Liver (tissue), 9 donors: ENCODE data around the gene PKD1L1. TPM values are rescaled to one million over a fixed set of nuclear protein-coding genes. Genes with fewer than 3 reads are reported as not detected.

ENCODE experiments used
- DNase-seq: peaks from one replicate; pipeline ENCODE4 v3.0.0-alpha.2; 2017; ENCODE audit warnings: low spot score
- H3K27ac ChIP-seq, 2 donors: one replicate each; pipeline ENCODE4 v1.7.0; 2013; ENCODE audit warnings: inconsistent platforms in 2 of 2, low read length in 2 of 2, control low read depth in 1 of 2, low read depth in 1 of 2, mild to moderate bottlenecking in 1 of 2
- H3K27me3 ChIP-seq, 4 donors: one replicate each; pipeline versions ENCODE4 v1.6.1 to v1.7.0; 2013; ENCODE audit warnings: low read length in 3 of 4, inconsistent platforms in 1 of 4, mild to moderate bottlenecking in 1 of 4, moderate library complexity in 1 of 4; ENCODE audit not compliant: control insufficient read depth in 4 of 4, insufficient read depth in 4 of 4
- H3K36me3 ChIP-seq, 4 donors: one replicate each; pipeline versions ENCODE4 v1.6.1 to v1.7.0; 2013; ENCODE audit warnings: low read length in 3 of 4, mild to moderate bottlenecking in 3 of 4, low read depth in 1 of 4, moderate library complexity in 1 of 4; ENCODE audit not compliant: control insufficient read depth in 4 of 4, insufficient read depth in 3 of 4
- H3K4me1 ChIP-seq, 4 donors: one replicate each; pipeline versions ENCODE4 v1.6.1 to v1.7.0; 2013; ENCODE audit warnings: low read length in 3 of 4, mild to moderate bottlenecking in 3 of 4, moderate library complexity in 1 of 4; ENCODE audit not compliant: control insufficient read depth in 4 of 4, insufficient read depth in 4 of 4
- H3K4me3 ChIP-seq, 3 donors: one replicate each; pipeline versions ENCODE4 v1.6.1 to v1.7.0; 2013; ENCODE audit warnings: low read length in 3 of 3, control low read depth in 1 of 3, low read depth in 1 of 3, mild to moderate bottlenecking in 1 of 3
- H3K9ac ChIP-seq, 2 donors: one replicate each; pipeline ENCODE4 v1.7.0; 2013; ENCODE audit warnings: low read length in 2 of 2, mild to moderate bottlenecking in 2 of 2, moderate library complexity in 2 of 2, control low read depth in 1 of 2, low read depth in 1 of 2
- H3K9me3 ChIP-seq, 4 donors: one replicate each; pipeline versions ENCODE4 v1.6.1 to v1.7.0; 2013; ENCODE audit warnings: low read length in 3 of 4; ENCODE audit not compliant: control insufficient read depth in 4 of 4
- ATF3 ChIP-seq: IDR thresholded peaks from 2 replicates; pipeline ENCODE4 v1.6.1; 2016; ENCODE audit warnings: antibody characterized with exemption
- CTCF ChIP-seq: fragments of 150-350 bp; IDR thresholded peaks from 2 replicates; pipeline ENCODE4 v1.5.1; 2017; ENCODE audit warnings: improper control_type of control experiment, low read depth, low read length; ENCODE audit not compliant: missing input control
- EGR1 ChIP-seq, 2 donors: IDR thresholded peaks; 2 replicates each; pipeline ENCODE4 v1.6.1; 2016 to 2018; ENCODE audit warnings: antibody characterized with exemption in 2 of 2, low read depth in 2 of 2
- FOXA1 ChIP-seq: IDR thresholded peaks from 2 replicates; pipeline ENCODE4 v1.6.1; 2016; ENCODE audit warnings: antibody characterized with exemption
- FOXA2 ChIP-seq: IDR thresholded peaks from 2 replicates; pipeline ENCODE4 v1.6.1; 2016; ENCODE audit warnings: antibody characterized with exemption
- GABPA ChIP-seq, 2 donors: IDR thresholded peaks in 1 of 2; conservative IDR thresholded peaks in 1 of 2; 2 replicates each; pipeline ENCODE4 v1.6.1; 2016; ENCODE audit warnings: antibody characterized with exemption in 2 of 2, mild to moderate bottlenecking in 1 of 2, moderate library complexity in 1 of 2
- HNF4A ChIP-seq, 2 donors: conservative IDR thresholded peaks; 2 replicates each; pipeline ENCODE4 v1.6.1; 2016; ENCODE audit warnings: antibody characterized with exemption in 2 of 2, mild to moderate bottlenecking in 2 of 2
- HNF4G ChIP-seq: IDR thresholded peaks from 2 replicates; pipeline ENCODE4 v1.6.1; 2016; ENCODE audit warnings: antibody characterized with exemption
- JUND ChIP-seq, 2 donors: IDR thresholded peaks; 2 replicates each; pipeline ENCODE4 v1.6.1; 2016; ENCODE audit warnings: antibody characterized with exemption in 2 of 2
- NR2F2 ChIP-seq: IDR thresholded peaks from 2 replicates; pipeline ENCODE4 v1.6.1; 2016; ENCODE audit warnings: antibody characterized with exemption
- RAD21 ChIP-seq, 2 donors: IDR thresholded peaks; 2 replicates each; pipeline ENCODE4 v1.6.1; 2016; ENCODE audit warnings: antibody characterized with exemption in 2 of 2, mild to moderate bottlenecking in 2 of 2
- RXRA ChIP-seq, 2 donors: IDR thresholded peaks; 2 replicates each; pipeline ENCODE4 v1.6.1; 2017 to 2018; ENCODE audit warnings: antibody characterized with exemption in 2 of 2, mild to moderate bottlenecking in 1 of 2
- SP1 ChIP-seq: IDR thresholded peaks from 2 replicates; pipeline ENCODE4 v1.6.1; 2018; ENCODE audit warnings: antibody characterized with exemption, mild to moderate bottlenecking
- TAF1 ChIP-seq: conservative IDR thresholded peaks from 2 replicates; pipeline ENCODE4 v1.6.1; 2016; ENCODE audit warnings: antibody characterized with exemption, mild to moderate bottlenecking
- YY1 ChIP-seq: IDR thresholded peaks from 2 replicates; pipeline ENCODE4 v1.6.1; 2016; ENCODE audit warnings: antibody characterized with exemption, mild to moderate bottlenecking
- WGBS: extraction: QIAGEN DNeasy Blood & Tissue Kit; methylation state at CpG from one replicate; pipeline ENCODE4 v1.1.7; 2013; 5-methylcytosine and 5-hydroxymethylcytosine counted together
- polyA plus RNA-seq, 2 donors: library from polyadenylated mRNA; stranded (reverse) in 1 of 2; unstranded in 1 of 2; fragments of 200-250 nt in 1 of 2; fragments of >200 nt in 1 of 2; fragmentation: Nextera tagmentation in 1 of 2; extraction: Ambion mirVana in 1 of 2; gene quantifications; one replicate each; pipeline versions ENCODE4 v1.2.1 to v1.2.3, GENCODE V29; 2013 to 2015
- total RNA-seq, 2 donors: library from RNA; depleted of rRNA; stranded (reverse); fragments of >200 nt; gene quantifications; one replicate each; pipeline ENCODE4 v1.2.3, GENCODE V29; 2014
- TF ChIP-seq, protein P1 (sequence below): IDR thresholded peaks from 2 replicates; pipeline ENCODE4 v1.6.1; 2016; ENCODE audit warnings: antibody characterized with exemption
- TF ChIP-seq, protein P2 (sequence below): IDR thresholded peaks from 2 replicates; pipeline ENCODE4 v1.6.1; 2016; ENCODE audit warnings: antibody characterized with exemption
- TF ChIP-seq, protein P3 (sequence below): IDR thresholded peaks from 2 replicates; pipeline ENCODE4 v1.6.1; 2016; ENCODE audit warnings: antibody characterized with exemption, mild to moderate bottlenecking
- donor health status: healthy.
- donor health status: healthy.
- donor health status: healthy.
- donor health status: healthy.
- donor health status: healthy.

Gene PKD1L1
- total and polyA plus RNA-seq, 4 donors = 0.08 to 0.25 (median 0.11) TPM

GRCh38 chr7:47979145-47979831, 31.0 kb upstream of the PKD1L1 start, which contains the start of gene HUS1 (continued):
- TF ChIP-seq CTCF = no peak
- TF ChIP-seq, protein P1, sequence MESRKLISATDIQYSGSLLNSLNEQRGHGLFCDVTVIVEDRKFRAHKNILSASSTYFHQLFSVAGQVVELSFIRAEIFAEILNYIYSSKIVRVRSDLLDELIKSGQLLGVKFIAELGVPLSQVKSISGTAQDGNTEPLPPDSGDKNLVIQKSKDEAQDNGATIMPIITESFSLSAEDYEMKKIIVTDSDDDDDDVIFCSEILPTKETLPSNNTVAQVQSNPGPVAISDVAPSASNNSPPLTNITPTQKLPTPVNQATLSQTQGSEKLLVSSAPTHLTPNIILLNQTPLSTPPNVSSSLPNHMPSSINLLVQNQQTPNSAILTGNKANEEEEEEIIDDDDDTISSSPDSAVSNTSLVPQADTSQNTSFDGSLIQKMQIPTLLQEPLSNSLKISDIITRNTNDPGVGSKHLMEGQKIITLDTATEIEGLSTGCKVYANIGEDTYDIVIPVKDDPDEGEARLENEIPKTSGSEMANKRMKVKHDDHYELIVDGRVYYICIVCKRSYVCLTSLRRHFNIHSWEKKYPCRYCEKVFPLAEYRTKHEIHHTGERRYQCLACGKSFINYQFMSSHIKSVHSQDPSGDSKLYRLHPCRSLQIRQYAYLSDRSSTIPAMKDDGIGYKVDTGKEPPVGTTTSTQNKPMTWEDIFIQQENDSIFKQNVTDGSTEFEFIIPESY = no peak
- peak; percentile 83 to 94 for TF ChIP-seq RXRA (IDR thresholded peaks at IDR 0.05)
- no peak for TF ChIP-seq HNF4G
- peak; percentile 100 for TF ChIP-seq NR2F2
- peak; percentile 94 for TF ChIP-seq YY1

DNA sequence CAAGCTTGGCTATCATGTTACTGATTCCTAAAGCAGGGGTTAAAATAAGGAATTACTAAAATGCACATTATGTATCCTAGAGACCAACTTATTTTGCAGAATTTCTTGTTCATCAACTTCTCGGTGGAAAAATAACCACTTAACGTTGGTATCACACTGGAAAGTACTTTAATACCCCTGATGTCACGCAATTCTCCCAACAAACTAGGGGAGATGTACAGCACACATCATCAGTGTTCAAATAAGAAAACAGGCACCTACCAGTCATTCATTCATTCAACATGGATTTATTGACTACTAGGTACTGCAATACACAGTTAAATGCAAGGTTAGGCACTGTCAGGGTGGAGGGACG, 30.5 kb upstream of the PKD1L1 start:
- Histone ChIP-seq H3K9me3 (no peaks in the 10 kb centered on the region), H3K27me3 (no peaks in the 10 kb centered on the region), H3K4me3 (peak overlapping the region; percentile 87 to 93 (median 90)), H3K9ac (peak overlapping the region; percentile 70 to 71), H3K36me3 (peaks cover 14 to 37% (median 28%) of the 10 kb centered on the region in 4 donors), H3K4me1 (peaks cover 0 to 25% (median 16%) of the 10 kb centered on the region in 4 donors), H3K27ac (peak overlapping the region; percentile 74 to 93)
- no peak for TF ChIP-seq RXRA (IDR thresholded peaks at IDR 0.05)
- no peak for TF ChIP-seq ATF3
- TF ChIP-seq HNF4A (conservative IDR thresholded peaks at IDR 0.05) = no peak
- no peak for TF ChIP-seq TAF1
- no peak for TF ChIP-seq JUND (IDR thresholded peaks at IDR 0.05)
- no peak for TF ChIP-seq FOXA2
- TF ChIP-seq EGR1 (IDR thresholded peaks at IDR 0.05; ENCODE audit: low read depth in 2 of 2) = no peak
- TF ChIP-seq CTCF = no peak
- TF ChIP-seq SP1 = no peak
- TF ChIP-seq, protein P2, sequence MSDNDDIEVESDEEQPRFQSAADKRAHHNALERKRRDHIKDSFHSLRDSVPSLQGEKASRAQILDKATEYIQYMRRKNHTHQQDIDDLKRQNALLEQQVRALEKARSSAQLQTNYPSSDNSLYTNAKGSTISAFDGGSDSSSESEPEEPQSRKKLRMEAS = no peak
- TF ChIP-seq, protein P1 = no peak
- TF ChIP-seq RAD21 (IDR thresholded peaks at IDR 0.05) = no peak
- TF ChIP-seq YY1 = no peak
- no peak for TF ChIP-seq GABPA (IDR thresholded peaks at IDR 0.05 in 1 of 2, conservative IDR thresholded peaks at IDR 0.05 in 1 of 2)
- no peak for TF ChIP-seq HNF4G
- TF ChIP-seq FOXA1 = no peak
- TF ChIP-seq, protein P3, sequence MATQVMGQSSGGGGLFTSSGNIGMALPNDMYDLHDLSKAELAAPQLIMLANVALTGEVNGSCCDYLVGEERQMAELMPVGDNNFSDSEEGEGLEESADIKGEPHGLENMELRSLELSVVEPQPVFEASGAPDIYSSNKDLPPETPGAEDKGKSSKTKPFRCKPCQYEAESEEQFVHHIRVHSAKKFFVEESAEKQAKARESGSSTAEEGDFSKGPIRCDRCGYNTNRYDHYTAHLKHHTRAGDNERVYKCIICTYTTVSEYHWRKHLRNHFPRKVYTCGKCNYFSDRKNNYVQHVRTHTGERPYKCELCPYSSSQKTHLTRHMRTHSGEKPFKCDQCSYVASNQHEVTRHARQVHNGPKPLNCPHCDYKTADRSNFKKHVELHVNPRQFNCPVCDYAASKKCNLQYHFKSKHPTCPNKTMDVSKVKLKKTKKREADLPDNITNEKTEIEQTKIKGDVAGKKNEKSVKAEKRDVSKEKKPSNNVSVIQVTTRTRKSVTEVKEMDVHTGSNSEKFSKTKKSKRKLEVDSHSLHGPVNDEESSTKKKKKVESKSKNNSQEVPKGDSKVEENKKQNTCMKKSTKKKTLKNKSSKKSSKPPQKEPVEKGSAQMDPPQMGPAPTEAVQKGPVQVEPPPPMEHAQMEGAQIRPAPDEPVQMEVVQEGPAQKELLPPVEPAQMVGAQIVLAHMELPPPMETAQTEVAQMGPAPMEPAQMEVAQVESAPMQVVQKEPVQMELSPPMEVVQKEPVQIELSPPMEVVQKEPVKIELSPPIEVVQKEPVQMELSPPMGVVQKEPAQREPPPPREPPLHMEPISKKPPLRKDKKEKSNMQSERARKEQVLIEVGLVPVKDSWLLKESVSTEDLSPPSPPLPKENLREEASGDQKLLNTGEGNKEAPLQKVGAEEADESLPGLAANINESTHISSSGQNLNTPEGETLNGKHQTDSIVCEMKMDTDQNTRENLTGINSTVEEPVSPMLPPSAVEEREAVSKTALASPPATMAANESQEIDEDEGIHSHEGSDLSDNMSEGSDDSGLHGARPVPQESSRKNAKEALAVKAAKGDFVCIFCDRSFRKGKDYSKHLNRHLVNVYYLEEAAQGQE = no peak
- no peak for TF ChIP-seq NR2F2
- DNase-seq = no peak
- 16% methylated on average over 4 of the region's 4 CpGs for WGBS
